Choroid plexus epithelial cell (primary cell): ENCODE measurements around the gene SLC26A11.
"Not testable (repeated sequence)": the region's sequence is repeated elsewhere in the genome, so short reads cannot be mapped to it uniquely, and the experiment has no call there.

Source experiments
- DNase-seq: peaks from one replicate; pipeline ENCODE4 v3.0.0-alpha.2; 2010; ENCODE audit warnings: low read depth
- H3K4me3 ChIP-seq: 2 replicates; pipeline ENCODE4 v1.5.1; 2011; ENCODE audit warnings: low read depth, mild to moderate bottlenecking, control low read depth, low read length, moderate library complexity
- CTCF ChIP-seq: conservative IDR thresholded peaks from 2 replicates; pipeline ENCODE4 v1.5.1; 2011; ENCODE audit warnings: low read depth, mild to moderate bottlenecking, control low read depth, inconsistent platforms, low read length, moderate library complexity

Gene SLC26A11

GRCh38 chr17:80270836-80271235 lies 50.6 kb downstream of the SLC26A11 start:
- H3K4me3 ChIP-seq, result no peak overlapping the region
- no peak for TF ChIP-seq CTCF
- DNase-seq, result peak; percentile 47

- DNase-seq, result no peak
- TF ChIP-seq CTCF, result no peak
- H3K4me3 ChIP-seq, result no peak overlapping the region
Observed at GRCh38 chr17:80272366-80272765, 52.1 kb downstream of the SLC26A11 start.

- no peak for TF ChIP-seq CTCF
- H3K4me3 ChIP-seq, result no peak overlapping the region
- no peak for DNase-seq
Observed at GRCh38 chr17:80274331-80274730, 54.1 kb downstream of the SLC26A11 start.

GRCh38 chr17:80274871-80275449 lies 54.7 kb downstream of the SLC26A11 start:
- H3K4me3 ChIP-seq, result no peak overlapping the region
- no peak for DNase-seq
- no peak for TF ChIP-seq CTCF

- not testable (repeated sequence) for DNase-seq, H3K4me3 ChIP-seq
Observed at GRCh38 chr17:80275857-80276256, 55.6 kb downstream of the SLC26A11 start.

- no peak overlapping the region for H3K4me3 ChIP-seq
- peak; percentile 75 for DNase-seq
- TF ChIP-seq CTCF, result no peak
Observed at GRCh38 chr17:80277751-80278671, 57.8 kb downstream of the SLC26A11 start.

- H3K4me3 ChIP-seq, result no peak overlapping the region
- peak; percentile 97 for DNase-seq
- peak; percentile 50 for TF ChIP-seq CTCF
Observed at GRCh38 chr17:80279895-80280294, 59.7 kb downstream of the SLC26A11 start.
